ENCODE results near the gene CAP2.
"Not testable (repeated sequence)": the region's sequence is repeated elsewhere in the genome, so short reads cannot be mapped to it uniquely, and the experiment has no call there.

CAP2 gene

DNA sequence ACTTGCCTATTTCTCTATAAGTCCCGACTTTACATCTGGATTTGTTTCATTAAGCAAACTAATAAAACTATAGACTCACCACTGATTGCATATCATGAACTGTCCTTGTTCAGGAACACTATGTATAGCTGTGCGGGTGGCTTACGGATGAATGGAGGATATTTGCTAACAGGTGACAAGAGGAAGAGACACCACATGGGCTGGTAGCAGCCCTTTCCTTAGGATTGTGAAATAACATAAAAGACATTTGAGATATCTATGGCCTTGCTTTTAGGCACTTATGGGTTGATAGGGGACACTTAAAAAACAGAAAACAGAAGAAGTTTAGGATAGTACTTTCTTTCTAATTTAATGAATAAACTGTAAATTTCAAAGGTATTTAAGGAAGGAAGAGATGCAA lies 5.0 kb upstream of the CAP2 start:
- no peak for ATAC-seq
- no peaks in the 10 kb centered on the region for H3K36me3 Mint-ChIP-seq
- H3K4me1 Mint-ChIP-seq: peaks cover 4% of the 10 kb centered on the region
- H3K4me3 Mint-ChIP-seq: no peak overlapping the region
- H3K9me3 Mint-ChIP-seq: peaks cover 3% of the 10 kb centered on the region
- H3K27ac Mint-ChIP-seq: no peak overlapping the region
- H3K27me3 Mint-ChIP-seq: peaks cover 31% of the 10 kb centered on the region

DNA sequence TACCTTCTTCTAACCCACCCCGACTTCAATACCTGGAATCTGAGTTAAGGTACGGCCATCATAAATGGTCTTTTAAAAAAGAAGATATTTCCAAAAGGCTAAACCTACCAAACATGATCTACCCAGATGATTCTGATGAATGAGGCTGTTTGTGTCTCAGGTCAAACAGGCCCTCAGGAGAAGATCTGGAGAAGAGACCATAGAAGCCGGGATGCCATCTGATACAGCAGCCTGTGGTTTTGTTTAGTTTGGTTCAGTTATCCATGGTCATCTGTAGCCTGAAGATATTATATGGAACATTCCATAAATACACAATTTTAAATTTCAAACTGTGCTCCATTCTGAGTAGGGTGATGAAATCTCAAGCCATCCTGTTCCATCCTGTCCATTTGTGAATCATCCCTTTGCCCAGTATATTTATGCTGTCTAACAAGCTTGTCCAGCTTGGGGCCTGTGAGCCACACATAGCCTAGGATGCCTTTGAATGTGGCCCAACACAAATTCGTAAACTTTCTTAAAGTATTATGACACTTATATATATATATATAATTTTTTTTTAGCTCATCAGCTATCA lies 4.0 kb upstream of the CAP2 start:
- H3K9me3 Mint-ChIP-seq: peaks cover 3% of the 10 kb centered on the region
- H3K27me3 Mint-ChIP-seq: peaks cover 41% of the 10 kb centered on the region
- H3K4me1 Mint-ChIP-seq: peaks cover 11% of the 10 kb centered on the region
- no peak for ATAC-seq
- H3K4me3 Mint-ChIP-seq: no peak overlapping the region
- no peaks in the 10 kb centered on the region for H3K36me3 Mint-ChIP-seq
- no peak overlapping the region for H3K27ac Mint-ChIP-seq

DNA sequence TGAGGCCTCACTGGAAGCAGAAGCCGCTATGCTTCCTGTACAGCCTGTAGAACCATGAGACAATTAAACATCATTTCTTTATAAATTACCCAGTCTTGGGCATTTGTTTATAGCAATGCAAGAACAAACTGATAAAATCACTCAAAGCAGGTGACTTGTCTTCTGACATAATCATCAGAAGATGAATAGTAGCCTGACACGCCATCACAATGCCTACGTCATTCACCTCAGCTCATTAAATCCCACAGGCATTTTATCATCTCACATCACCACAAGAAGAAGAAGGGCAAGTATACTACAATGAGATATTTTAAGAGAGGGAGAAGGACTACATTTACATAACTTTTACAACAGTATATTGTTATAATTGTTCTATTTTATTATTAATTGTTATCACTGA lies 3.1 kb upstream of the CAP2 start:
- no peak overlapping the region for H3K4me3 Mint-ChIP-seq
- peaks cover 3% of the 10 kb centered on the region for H3K9me3 Mint-ChIP-seq
- H3K36me3 Mint-ChIP-seq: no peaks in the 10 kb centered on the region
- H3K4me1 Mint-ChIP-seq: peaks cover 12% of the 10 kb centered on the region
- peaks cover 50% of the 10 kb centered on the region for H3K27me3 Mint-ChIP-seq
- H3K27ac Mint-ChIP-seq: no peak overlapping the region
- no peak for ATAC-seq

DNA sequence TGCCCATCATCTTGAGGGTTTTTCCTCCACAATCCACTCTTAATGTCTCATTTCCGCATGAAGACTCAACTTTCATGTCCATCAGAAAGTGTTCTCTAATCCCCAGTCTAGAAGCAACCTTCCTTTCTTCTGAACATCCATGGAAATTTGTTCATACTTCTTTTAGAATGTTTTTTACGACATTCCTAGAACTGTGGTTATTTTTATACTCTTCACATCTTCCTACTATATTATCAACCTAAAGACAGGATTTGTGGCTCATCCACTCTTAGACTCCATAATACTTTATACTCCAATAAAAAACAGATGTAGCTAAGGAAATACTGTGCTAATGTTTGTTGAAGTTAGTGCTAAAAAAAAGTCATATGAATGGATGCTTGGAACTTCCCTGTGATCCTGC lies 1.4 kb upstream of the CAP2 start:
- H3K27me3 Mint-ChIP-seq: peaks cover 59% of the 10 kb centered on the region
- no peak overlapping the region for H3K4me3 Mint-ChIP-seq
- ATAC-seq: no peak

GRCh38 chr6:17393892-17394631 lies 667 bp downstream of the CAP2 start:
- peak overlapping the region; percentile 47 for H3K4me3 Mint-ChIP-seq
- H3K27me3 Mint-ChIP-seq: peaks cover 65% of the 10 kb centered on the region
- no peak overlapping the region for H3K27ac Mint-ChIP-seq
- no peaks in the 10 kb centered on the region for H3K36me3 Mint-ChIP-seq
- H3K9me3 Mint-ChIP-seq: peaks cover 3% of the 10 kb centered on the region
- no peak for ATAC-seq
- peaks cover 12% of the 10 kb centered on the region for H3K4me1 Mint-ChIP-seq

More for the DNA sequence above, 1.4 kb upstream of the CAP2 start:
- H3K27ac Mint-ChIP-seq: no peak overlapping the region
- H3K9me3 Mint-ChIP-seq: peaks cover 3% of the 10 kb centered on the region
- H3K4me1 Mint-ChIP-seq: peaks cover 12% of the 10 kb centered on the region
- H3K36me3 Mint-ChIP-seq: no peaks in the 10 kb centered on the region

DNA sequence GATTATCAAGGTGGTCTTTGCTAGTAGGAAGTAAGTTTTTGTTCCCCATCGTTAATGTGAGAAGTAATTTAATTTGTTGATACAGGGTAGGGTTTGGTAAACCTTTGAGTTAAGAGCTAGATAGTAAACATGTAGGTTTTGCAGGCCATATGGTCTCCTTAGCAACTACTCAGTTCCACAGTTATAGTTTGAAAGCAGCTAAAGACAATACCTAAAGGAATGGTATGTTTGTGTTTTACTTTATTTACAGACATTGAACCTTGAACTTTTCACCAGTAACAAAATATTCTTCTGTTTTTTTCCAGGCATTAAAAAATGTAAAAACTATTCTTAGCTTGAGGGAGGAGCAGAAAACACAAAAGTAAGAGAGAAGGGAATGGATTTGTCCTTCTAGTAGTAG lies 1.7 kb downstream of the CAP2 start:
- Mint-ChIP-seq H3K36me3 (no peaks in the 10 kb centered on the region), H3K27me3 (peaks cover 73% of the 10 kb centered on the region), H3K4me1 (peaks cover 12% of the 10 kb centered on the region), H3K9me3 (peaks cover 3% of the 10 kb centered on the region), H3K4me3 (no peak overlapping the region), H3K27ac (no peak overlapping the region)
- ATAC-seq: no peak

GRCh38 chr6:17396256-17396655 lies 2.9 kb downstream of the CAP2 start:
- Mint-ChIP-seq H3K4me1 (peaks cover 12% of the 10 kb centered on the region), H3K4me3 (no peak overlapping the region), H3K27me3 (peaks cover 63% of the 10 kb centered on the region), H3K27ac (no peak overlapping the region), H3K36me3 (no peaks in the 10 kb centered on the region), H3K9me3 (peaks cover 6% of the 10 kb centered on the region)
- no peak for ATAC-seq

DNA sequence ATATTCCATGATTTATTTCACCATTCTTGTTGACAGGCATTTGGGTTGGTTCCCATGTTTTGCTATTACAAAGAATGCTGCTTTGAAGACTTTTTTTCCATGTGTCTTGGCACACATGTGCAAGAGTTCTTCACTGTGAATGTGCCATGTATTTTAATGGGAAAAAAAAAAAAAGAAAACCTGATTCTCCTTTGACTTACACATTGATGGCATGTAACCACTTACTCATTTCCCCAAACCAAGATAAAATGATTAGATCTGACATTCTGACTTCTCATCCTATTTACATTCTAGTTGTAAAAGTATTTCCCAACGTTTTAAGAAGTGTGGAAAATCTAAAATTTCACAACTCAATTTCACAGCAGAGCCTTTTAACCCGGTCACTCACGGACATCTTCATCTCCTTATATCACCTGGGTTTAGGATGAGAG lies 4.4 kb downstream of the CAP2 start:
- Mint-ChIP-seq H3K9me3 (peaks cover 8% of the 10 kb centered on the region), H3K4me3 (no peak overlapping the region), H3K36me3 (no peaks in the 10 kb centered on the region), H3K27me3 (peaks cover 50% of the 10 kb centered on the region), H3K4me1 (peaks cover 12% of the 10 kb centered on the region), H3K27ac (no peak overlapping the region)
- ATAC-seq: no peak

DNA sequence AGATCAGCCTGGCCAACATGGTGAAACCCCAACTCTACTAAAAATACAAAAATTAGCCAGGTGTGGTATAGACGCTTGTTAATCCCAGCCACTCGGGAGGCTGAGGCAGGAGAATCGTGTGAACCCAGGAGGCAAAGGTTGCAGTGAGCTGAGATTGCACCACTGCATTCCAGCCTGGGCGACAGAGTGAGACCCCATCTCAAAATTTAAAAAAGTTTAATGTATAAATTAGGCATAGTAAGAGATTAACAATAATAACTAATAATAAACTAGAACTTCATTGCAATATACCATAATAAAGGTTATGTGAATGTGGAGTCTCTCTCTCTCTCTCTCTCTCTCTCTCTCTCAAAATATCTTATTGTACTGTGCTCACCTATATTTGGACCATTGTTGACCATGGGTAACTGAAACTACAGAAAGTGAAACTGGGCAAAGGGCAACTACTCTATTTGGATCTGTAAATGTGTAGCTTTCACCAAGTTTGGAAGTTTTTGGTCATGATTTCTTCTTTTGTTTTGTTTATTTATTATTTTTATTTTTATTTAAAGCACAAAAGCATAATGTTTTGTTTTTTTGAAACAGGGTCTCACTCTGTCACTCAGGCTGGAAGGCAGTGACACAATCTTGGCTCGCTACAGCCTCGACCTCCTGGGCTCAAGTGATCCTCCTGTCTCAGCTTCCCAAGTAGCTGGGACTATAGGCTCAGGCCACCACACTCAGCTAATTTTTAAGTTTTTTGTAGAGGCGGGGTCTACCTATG lies 12.0 kb downstream of the CAP2 start:
- H3K27ac Mint-ChIP-seq, H3K27me3 Mint-ChIP-seq, H3K4me3 Mint-ChIP-seq, H3K9me3 Mint-ChIP-seq, H3K4me1 Mint-ChIP-seq, ATAC-seq, H3K36me3 Mint-ChIP-seq: not testable (repeated sequence)

GRCh38 chr6:17405944-17406245 lies 12.5 kb downstream of the CAP2 start:
- Mint-ChIP-seq H3K27me3 (no peaks in the 10 kb centered on the region), H3K9me3 (peaks cover 9% of the 10 kb centered on the region), H3K4me3 (no peak overlapping the region), H3K4me1 (no peaks in the 10 kb centered on the region), H3K36me3 (no peaks in the 10 kb centered on the region), H3K27ac (no peak overlapping the region)
- no peak for ATAC-seq

- Mint-ChIP-seq H3K36me3 (no peaks in the 10 kb centered on the region), H3K4me3 (no peak overlapping the region), H3K27me3 (no peaks in the 10 kb centered on the region), H3K27ac (no peak overlapping the region), H3K9me3 (peaks cover 4% of the 10 kb centered on the region), H3K4me1 (no peaks in the 10 kb centered on the region)
- no peak for ATAC-seq
These were observed 14.7 kb downstream of the CAP2 start for GRCh38 chr6:17408081-17408480.

DNA sequence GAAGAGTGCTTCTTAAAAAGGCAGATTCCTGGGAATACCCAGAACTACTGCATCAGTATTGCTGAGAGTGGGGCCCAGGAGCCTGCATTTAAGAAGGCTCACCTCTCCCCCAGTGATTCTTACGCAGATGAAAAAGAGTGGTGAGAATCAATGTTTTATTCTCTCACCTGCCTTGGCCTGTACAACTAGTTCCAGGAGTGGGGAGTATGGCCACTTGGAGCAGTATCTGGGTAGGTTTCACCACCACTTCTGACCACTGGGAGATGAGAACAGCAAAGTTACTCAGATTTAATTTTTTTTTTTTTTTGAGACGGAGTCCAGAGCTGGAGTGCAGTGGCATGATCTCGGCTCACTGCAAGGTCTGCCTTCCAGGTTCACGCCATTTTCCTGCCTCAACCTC lies 16.9 kb downstream of the CAP2 start:
- H3K27me3 Mint-ChIP-seq: no peaks in the 10 kb centered on the region
- no peaks in the 10 kb centered on the region for H3K36me3 Mint-ChIP-seq
- peaks cover 4% of the 10 kb centered on the region for H3K9me3 Mint-ChIP-seq
- ATAC-seq: no peak
- H3K4me1 Mint-ChIP-seq: no peaks in the 10 kb centered on the region
- H3K4me3 Mint-ChIP-seq: no peak overlapping the region
- no peak overlapping the region for H3K27ac Mint-ChIP-seq

- Mint-ChIP-seq H3K36me3 (no peaks in the 10 kb centered on the region), H3K27me3 (peaks cover 9% of the 10 kb centered on the region), H3K9me3 (peaks cover 4% of the 10 kb centered on the region), H3K4me3 (no peak overlapping the region), H3K27ac (no peak overlapping the region), H3K4me1 (no peaks in the 10 kb centered on the region)
- no peak for ATAC-seq
These were observed 19.9 kb downstream of the CAP2 start for GRCh38 chr6:17413313-17413750.

- not testable (repeated sequence) for H3K4me3 Mint-ChIP-seq, ATAC-seq, H3K4me1 Mint-ChIP-seq, H3K27me3 Mint-ChIP-seq, H3K27ac Mint-ChIP-seq, H3K9me3 Mint-ChIP-seq, H3K36me3 Mint-ChIP-seq
These were observed 21.0 kb downstream of the CAP2 start for GRCh38 chr6:17414395-17414794.

- Mint-ChIP-seq H3K27me3 (peaks cover 13% of the 10 kb centered on the region), H3K4me1 (no peaks in the 10 kb centered on the region), H3K27ac (no peak overlapping the region), H3K4me3 (no peak overlapping the region), H3K36me3 (no peaks in the 10 kb centered on the region), H3K9me3 (no peaks in the 10 kb centered on the region)
- no peak for ATAC-seq
These were observed 21.9 kb downstream of the CAP2 start for GRCh38 chr6:17415321-17415720.

- Mint-ChIP-seq H3K27me3 (peaks cover 18% of the 10 kb centered on the region), H3K4me3 (no peak overlapping the region), H3K9me3 (no peaks in the 10 kb centered on the region), H3K4me1 (no peaks in the 10 kb centered on the region), H3K27ac (no peak overlapping the region), H3K36me3 (no peaks in the 10 kb centered on the region)
- no peak for ATAC-seq
These were observed 23.4 kb downstream of the CAP2 start for GRCh38 chr6:17416806-17417205.

Measured in stimulated activated memory B cell treated with anti-CD40 and anti-IgM and Interleukin-4, amounts not matched to agents 10 μg/mL and 1 μg/mL and 100 μg/mL, for 72 hours (primary cell).